K562 (cell line): ENCODE data around the gene OBSCN. TPM values are rescaled to one million over a fixed set of nuclear protein-coding genes. Genes with fewer than 3 reads are reported as not detected.

Experiments
- ATAC-seq: fragments of 200-7000 bp; cut with Tn5 transposase; 3 replicates; pipeline ENCODE4 v1.9.1; 2020; ENCODE audit warnings: moderate library complexity
- BruUV-seq: library from RNA; stranded (reverse); fragments of 400-500 nt; replicated peaks from 2 replicates; lab custom pipeline; 2021; lab: Mats Ljungman, UMichigan
- CTCF ChIA-PET: fragments of 300-600 bp; formaldehyde crosslinking; extraction: SDS; loops from one replicate; lab custom pipeline; 2021; ENCODE audit warnings: low intra/inter-chr PET ratio; lab: Yijun Ruan, JAX
- POLR2A ChIA-PET: fragments of 300-600, 350-650 bp; sonication (Branson Sonifier 250); formaldehyde crosslinking; extraction: SDS; loops from one replicate; lab custom pipeline; 2021; ENCODE audit warnings: antibody characterized with exemption, inconsistent platforms; lab: Yijun Ruan, JAX
- DNase-seq, 4 experiments: peaks; one replicate each; pipeline versions ENCODE4 v3.0.0 to v3.0.0-alpha.2; 2011 to 2018; ENCODE audit warnings: low spot score in 3 of 4, mixed read lengths in 3 of 4; ENCODE audit errors: extremely low read depth in 1 of 4
- FAIRE-seq: peaks from 2 replicates; lab custom pipeline; 2011; peaks lifted over from hg19 to GRCh38; lab: Jason Lieb, UNC
- H2AFZ ChIP-seq: 2 replicates; pipeline ENCODE4 v1.6.0; 2011; ENCODE audit warnings: low read depth, low read length, control low read depth, inconsistent platforms
- H3K27ac ChIP-seq: fragments of 200-600 bp; 3 replicates; pipeline ENCODE4 v1.8.0; 2011; ENCODE audit warnings: low read depth, mild to moderate bottlenecking, control low read depth, inconsistent platforms, low read length, moderate library complexity, mixed read lengths; ENCODE audit errors: extremely low read depth
- H3K27me3 ChIP-seq, 2 experiments: fragments of 300-600 bp in 1 of 2; 2 replicates in 1 of 2; 3 replicates in 1 of 2; pipeline versions ENCODE4 v1.6.0 to v1.8.0; 2011; ENCODE audit warnings: inconsistent platforms in 2 of 2, low read length in 2 of 2, mild to moderate bottlenecking in 1 of 2, mixed read lengths in 1 of 2, moderate library complexity in 1 of 2; ENCODE audit not compliant: control insufficient read depth in 2 of 2, insufficient read depth in 2 of 2
- H3K36me3 ChIP-seq: fragments of 300-600 bp; 3 replicates; pipeline ENCODE4 v1.8.0; 2011; ENCODE audit warnings: mild to moderate bottlenecking, low read length, inconsistent platforms; ENCODE audit not compliant: control insufficient read depth, insufficient read depth
- H3K4me1 ChIP-seq, 2 experiments: fragments of 200-600 bp in 1 of 2; replicated peaks in 1 of 2; 2 replicates in 1 of 2; 3 replicates in 1 of 2; pipeline versions ENCODE4 v1.5.1 to v1.8.0; 2011; ENCODE audit warnings: inconsistent platforms in 2 of 2, low read length in 2 of 2, mild to moderate bottlenecking in 1 of 2, mixed read lengths in 1 of 2, moderate library complexity in 1 of 2; ENCODE audit not compliant: control insufficient read depth in 2 of 2, insufficient read depth in 2 of 2
- H3K4me2 ChIP-seq: 2 replicates; pipeline ENCODE4 v1.6.1; 2011; ENCODE audit warnings: low read length, control low read depth, inconsistent platforms, mixed read lengths; ENCODE audit not compliant: insufficient read depth
- H3K4me3 ChIP-seq: fragments of 200-600 bp; sonication (generic), shearing (Covaris generic); 2 replicates; pipeline ENCODE4 v1.5.1; 2016; ENCODE audit warnings: control low read depth, inconsistent platforms
- H3K79me2 ChIP-seq: fragments of 200-600 bp; 3 replicates; pipeline ENCODE4 v1.8.0; 2011; ENCODE audit warnings: low read length, inconsistent platforms; ENCODE audit not compliant: control insufficient read depth, insufficient read depth
- H3K9ac ChIP-seq, 2 experiments: 2 replicates each; pipeline versions ENCODE4 v1.6.0 to v1.6.1; 2011; ENCODE audit warnings: low read depth in 2 of 2, low read length in 2 of 2, control low read depth in 1 of 2, inconsistent platforms in 1 of 2, mild to moderate bottlenecking in 1 of 2, mixed read lengths in 1 of 2; ENCODE audit not compliant: insufficient read depth in 1 of 2
- H3K9me1 ChIP-seq: one replicate; pipeline ENCODE4 v1.6.0; 2011; ENCODE audit warnings: inconsistent platforms, mild to moderate bottlenecking, low read length, moderate library complexity; ENCODE audit not compliant: control insufficient read depth, insufficient read depth
- H3K9me3 ChIP-seq: replicated peaks from 2 replicates; pipeline ENCODE4 v1.5.1; 2011; ENCODE audit warnings: low read depth, low read length, inconsistent platforms; ENCODE audit not compliant: control insufficient read depth, insufficient read depth
- H4K20me1 ChIP-seq: replicated peaks from 2 replicates; pipeline ENCODE4 v1.6.1; 2011; ENCODE audit warnings: low read length, inconsistent platforms, mixed read lengths; ENCODE audit not compliant: control insufficient read depth, insufficient read depth
- ZBTB33 ChIP-seq: sonication (generic); formaldehyde crosslinking; IDR thresholded peaks from 2 replicates; pipeline ENCODE4 v1.8.1; 2023; ENCODE audit warnings: mild to moderate bottlenecking, missing genetic modification reagents
- ZBTB9 ChIP-seq: fragments of 450-650 bp; formaldehyde crosslinking; IDR thresholded peaks from 2 replicates; pipeline ENCODE4 v1.4.0; 2020; ENCODE audit warnings: mild to moderate bottlenecking, moderate library complexity
- WGBS: fragments of 100-300 bp; shearing (Covaris generic); methylation state at CpG from one replicate; pipeline ENCODE4 v1.1.6; 2016; ENCODE audit warnings: low coverage, mixed read lengths; ENCODE audit not compliant: insufficient coverage; ENCODE audit errors: missing lambda C conversion rate; 5-methylcytosine and 5-hydroxymethylcytosine counted together
- in situ Hi-C: fragments of 300-500 bp; cut with MboI; formaldehyde crosslinking; loops from 4 replicates; pipeline ENCODE4 v1.15.0; 2018; ENCODE audit warnings: inconsistent platforms, mixed read lengths
- intact Hi-C: fragments of 100-400 bp; cut with micrococcal nuclease; formaldehyde crosslinking; loops from 2 replicates; pipeline ENCODE4 v1.14.2; 2022
- polyA plus RNA-seq, 8 experiments: library from polyadenylated mRNA; depleted of rRNA in 4 of 8; stranded (reverse) in 5 of 8; unstranded in 3 of 8; fragments of >200 nt; fragmentation: Nextera tagmentation in 2 of 8; fragmentation: Illumina TruSeq in 1 of 8; extraction: Ambion mirVana in 2 of 8; extraction: Trizol in 1 of 8; gene quantifications; 2 replicates each; pipeline versions ENCODE4 v1.2.1 to v1.2.3, GENCODE V29; 2011 to 2014; ENCODE audit warnings: inconsistent platforms in 1 of 8, missing spikeins in 1 of 8
- total RNA-seq, 7 experiments: library from RNA; depleted of rRNA in 6 of 7; stranded (reverse); fragments of >200 nt in 6 of 7; fragmentation: Illumina TruSeq in 2 of 7; extraction: Trizol in 2 of 7; gene quantifications; 2 replicates each; pipeline versions ENCODE4 v1.2.1 to v1.2.3, GENCODE V29; 2011 to 2021; ENCODE audit warnings: low replicate concordance in 1 of 7

Gene OBSCN
- total and polyA plus RNA-seq, 9 of the 15 experiments (the other 6 are each of a cell fraction or from before 2014, with no cell fraction given), result 0.18 to 19.7 (median 3.6) TPM

DNA sequence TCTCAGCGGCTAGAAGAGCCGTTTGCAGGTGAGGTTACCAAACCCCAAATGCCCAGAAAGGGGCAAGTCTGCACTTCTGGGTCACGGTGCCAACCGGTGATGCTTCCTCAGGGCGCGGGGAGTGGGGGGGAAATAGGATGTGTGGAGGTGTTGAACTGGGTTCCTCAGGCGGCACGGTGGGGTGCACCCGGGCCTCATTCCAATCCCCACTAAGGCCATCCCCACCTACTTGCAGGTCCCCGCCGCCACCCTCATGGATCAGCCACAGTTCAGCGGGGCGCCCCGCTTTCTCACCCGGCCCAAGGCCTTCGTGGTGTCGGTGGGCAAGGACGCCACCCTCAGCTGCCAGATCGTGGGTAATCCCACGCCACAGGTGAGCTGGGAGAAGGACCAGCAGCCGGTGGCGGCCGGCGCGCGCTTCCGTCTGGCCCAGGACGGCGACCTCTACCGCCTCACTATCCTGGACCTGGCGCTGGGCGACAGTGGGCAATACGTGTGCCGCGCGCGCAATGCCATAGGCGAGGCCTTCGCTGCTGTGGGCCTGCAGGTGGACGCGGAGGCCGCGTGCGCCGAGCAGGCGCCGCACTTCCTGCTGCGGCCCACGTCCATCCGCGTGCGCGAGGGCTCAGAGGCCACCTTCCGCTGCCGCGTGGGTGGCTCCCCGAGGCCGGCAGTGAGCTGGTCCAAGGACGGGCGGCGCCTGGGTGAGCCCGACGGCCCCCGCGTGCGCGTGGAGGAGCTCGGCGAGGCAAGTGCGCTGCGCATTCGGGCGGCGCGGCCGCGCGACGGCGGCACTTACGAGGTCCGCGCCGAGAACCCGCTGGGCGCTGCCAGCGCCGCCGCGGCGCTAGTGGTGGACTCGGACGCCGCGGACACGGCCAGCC is 3.9 kb downstream of the OBSCN start:
- no TSS peak for BruUV-seq
- Histone ChIP-seq H3K27ac (no peak overlapping the region), H3K9me3 (peaks cover 3% of the 10 kb centered on the region; the same call in 1 of the 2 replicates), H3K4me3 (no peak overlapping the region), H4K20me1 (0 out of 2 replicates have a peak, but pooled peaks cover 2% of the 10 kb centered on the region), H3K27me3 (peaks cover 0 to 15% of the 10 kb centered on the region in 2 experiments; a peak in 2 of 5 replicates), H3K4me1 (peaks cover 0 to 68% of the 10 kb centered on the region in 2 experiments; a peak in 3 of 5 replicates), H2AFZ (no peak overlapping the region), H3K79me2 (no peaks in the 10 kb centered on the region), H3K9me1 (no peaks in the 10 kb centered on the region), H3K9ac (no peak overlapping the region), H3K36me3 (no peaks in the 10 kb centered on the region), H3K4me2 (no peak overlapping the region)
- in situ Hi-C loops, result no loop called here
- TF ChIP-seq ZBTB33 (peak; percentile 91), ZBTB9 (no peak)
- CTCF ChIA-PET, result interaction anchor here (0.6 to 2.4 kb wide), 3 partner anchors 157 to 556 kb away, joined by 4 to 15 read pairs (median 4); no protein-coding TSS in a partner anchor
- intact Hi-C loops, result loop anchor here (5.0 kb wide), 1 partner anchor 306 kb away; no protein-coding TSS in a partner anchor
- DNase-seq, result no peak
- FAIRE-seq, result no peak
- POLR2A ChIA-PET, result no interaction called here
- 92% methylated on average over 60 of the region's 96 CpGs for WGBS
- ATAC-seq, result no peak
